PC-9 (cell line): ENCODE data around the gene PWP1. TPM values are rescaled to one million over a fixed set of nuclear protein-coding genes. Genes with fewer than 3 reads are reported as not detected.
A peak's percentile ranks its signal among the peaks of the same experiment; 100 is the strongest.

Source experiments
- BruUV-seq: library from RNA; stranded (reverse); fragments of 400-500 nt; replicated peaks from 2 replicates; lab custom pipeline; 2021; lab: Mats Ljungman, UMichigan
- CTCF ChIA-PET: fragments of 300-600 bp; sonication (Branson Sonifier 250); formaldehyde crosslinking; loops from one replicate; lab custom pipeline; 2022; ENCODE audit warnings: antibody characterized with exemption; lab: Charles Lee
- POLR2A ChIA-PET: fragments of 300-600 bp; sonication (Branson Sonifier 250); formaldehyde crosslinking; loops from one replicate; lab custom pipeline; 2022; ENCODE audit warnings: antibody characterized with exemption; ENCODE audit not compliant: unreplicated experiment; lab: Charles Lee
- DNase-seq, 2 experiments: peaks; one replicate each; pipeline versions ENCODE4 v3.0.0 to v3.0.0-alpha.2; 2015 to 2022; ENCODE audit warnings: mixed read lengths in 1 of 2
- H2AFZ ChIP-seq: fragments of 200-600 bp; sonication (generic); 2 replicates; pipeline ENCODE4 v1.8.1; 2017; ENCODE audit warnings: antibody characterized with exemption
- H3F3A ChIP-seq: fragments of 200-600 bp; sonication (generic); 2 replicates; pipeline ENCODE4 v1.8.1; 2017; ENCODE audit warnings: antibody characterized with exemption, mild to moderate bottlenecking, low read depth; ENCODE audit not compliant: insufficient read depth
- H3K27ac ChIP-seq: fragments of 200-600 bp; sonication (generic); 2 replicates; pipeline ENCODE4 v1.6.1; 2016; ENCODE audit warnings: mixed run types
- H3K27me3 ChIP-seq: fragments of 200-600 bp; sonication (generic); 2 replicates; pipeline ENCODE4 v1.6.1; 2016; ENCODE audit warnings: low read depth, mixed run types; ENCODE audit not compliant: insufficient read depth
- H3K36me3 ChIP-seq: fragments of 200-600 bp; sonication (generic); 2 replicates; pipeline ENCODE4 v1.6.1; 2016; ENCODE audit warnings: low read depth, mixed run types
- H3K4me1 ChIP-seq: fragments of 200-600 bp; sonication (generic); replicated peaks from 2 replicates; pipeline ENCODE4 v1.6.1; 2016; ENCODE audit warnings: mixed run types; ENCODE audit not compliant: insufficient read depth
- H3K4me2 ChIP-seq: fragments of 200-600 bp; sonication (generic); 2 replicates; pipeline ENCODE4 v1.6.1; 2017; ENCODE audit warnings: mixed run types
- H3K4me3 ChIP-seq: fragments of 200-600 bp; sonication (generic); 2 replicates; pipeline ENCODE4 v1.6.1; 2016; ENCODE audit warnings: mixed run types
- H3K79me2 ChIP-seq: fragments of 200-600 bp; sonication (generic); 2 replicates; pipeline ENCODE4 v1.6.1; 2017; ENCODE audit warnings: low read depth, mixed run types
- H3K9me2 ChIP-seq: fragments of 200-600 bp; sonication (generic); 2 replicates; pipeline ENCODE4 v1.8.1; 2017; ENCODE audit warnings: mild to moderate bottlenecking; ENCODE audit not compliant: insufficient read depth
- H3K9me3 ChIP-seq: fragments of 200-600 bp; sonication (generic); 2 replicates; pipeline ENCODE4 v1.8.1; 2016; ENCODE audit warnings: low read depth; ENCODE audit not compliant: insufficient read depth
- H4K20me1 ChIP-seq: fragments of 200-600 bp; sonication (generic); 2 replicates; pipeline ENCODE4 v1.8.1; 2017; ENCODE audit not compliant: insufficient read depth
- EZH2 ChIP-seq: fragments of 200-600 bp; sonication (generic); IDR thresholded peaks from 2 replicates; pipeline ENCODE4 v1.8.0; 2017; ENCODE audit warnings: antibody characterized with exemption, low read depth
- intact Hi-C: fragments of 100-400 bp; cut with micrococcal nuclease; formaldehyde crosslinking; loops from one replicate; pipeline ENCODE4 v1.10.0; 2022; ENCODE audit not compliant: unreplicated experiment
- total RNA-seq: library from RNA; stranded (reverse); gene quantifications from 2 replicates; pipeline ENCODE4 v1.2.3, GENCODE V29; 2021
- TF ChIP-seq, protein P1 (sequence below): fragments of 200-600 bp; sonication (generic); conservative IDR thresholded peaks from 2 replicates; pipeline ENCODE4 v1.6.1; 2017; ENCODE audit warnings: mixed run types, antibody characterized with exemption, mild to moderate bottlenecking, moderate library complexity

Gene PWP1
- total RNA-seq, 1 experiment from 2014 or later: 44.1 TPM

- ChIA-PET CTCF (interaction anchor here (0.6 kb wide), 1 partner anchor 19 kb away, joined by 20 read pairs; no protein-coding TSS in a partner anchor), POLR2A (no interaction called here)
- H3K36me3 ChIP-seq: no peaks in the 10 kb centered on the region
- no TSS peak for BruUV-seq
- no peaks in the 10 kb centered on the region for H3F3A ChIP-seq
- H3K27ac ChIP-seq: no peak overlapping the region
- H4K20me1 ChIP-seq: no peaks in the 10 kb centered on the region
- no peaks in the 10 kb centered on the region for H3K79me2 ChIP-seq
- intact Hi-C loops: no loop called here
- no peaks in the 10 kb centered on the region for H3K9me2 ChIP-seq
- H3K4me2 ChIP-seq: no peak overlapping the region
- H2AFZ ChIP-seq: no peak overlapping the region
- no peak overlapping the region for H3K4me3 ChIP-seq
- no peaks in the 10 kb centered on the region for H3K27me3 ChIP-seq
- no peak for DNase-seq
- H3K4me1 ChIP-seq: no peaks in the 10 kb centered on the region
- no peaks in the 10 kb centered on the region for H3K9me3 ChIP-seq
- TF ChIP-seq, protein P1, sequence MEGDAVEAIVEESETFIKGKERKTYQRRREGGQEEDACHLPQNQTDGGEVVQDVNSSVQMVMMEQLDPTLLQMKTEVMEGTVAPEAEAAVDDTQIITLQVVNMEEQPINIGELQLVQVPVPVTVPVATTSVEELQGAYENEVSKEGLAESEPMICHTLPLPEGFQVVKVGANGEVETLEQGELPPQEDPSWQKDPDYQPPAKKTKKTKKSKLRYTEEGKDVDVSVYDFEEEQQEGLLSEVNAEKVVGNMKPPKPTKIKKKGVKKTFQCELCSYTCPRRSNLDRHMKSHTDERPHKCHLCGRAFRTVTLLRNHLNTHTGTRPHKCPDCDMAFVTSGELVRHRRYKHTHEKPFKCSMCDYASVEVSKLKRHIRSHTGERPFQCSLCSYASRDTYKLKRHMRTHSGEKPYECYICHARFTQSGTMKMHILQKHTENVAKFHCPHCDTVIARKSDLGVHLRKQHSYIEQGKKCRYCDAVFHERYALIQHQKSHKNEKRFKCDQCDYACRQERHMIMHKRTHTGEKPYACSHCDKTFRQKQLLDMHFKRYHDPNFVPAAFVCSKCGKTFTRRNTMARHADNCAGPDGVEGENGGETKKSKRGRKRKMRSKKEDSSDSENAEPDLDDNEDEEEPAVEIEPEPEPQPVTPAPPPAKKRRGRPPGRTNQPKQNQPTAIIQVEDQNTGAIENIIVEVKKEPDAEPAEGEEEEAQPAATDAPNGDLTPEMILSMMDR: no peak
- no peak for TF ChIP-seq EZH2
Measured at GRCh38 chr12:107657133-107657532, 28.5 kb upstream of the PWP1 start.

DNA sequence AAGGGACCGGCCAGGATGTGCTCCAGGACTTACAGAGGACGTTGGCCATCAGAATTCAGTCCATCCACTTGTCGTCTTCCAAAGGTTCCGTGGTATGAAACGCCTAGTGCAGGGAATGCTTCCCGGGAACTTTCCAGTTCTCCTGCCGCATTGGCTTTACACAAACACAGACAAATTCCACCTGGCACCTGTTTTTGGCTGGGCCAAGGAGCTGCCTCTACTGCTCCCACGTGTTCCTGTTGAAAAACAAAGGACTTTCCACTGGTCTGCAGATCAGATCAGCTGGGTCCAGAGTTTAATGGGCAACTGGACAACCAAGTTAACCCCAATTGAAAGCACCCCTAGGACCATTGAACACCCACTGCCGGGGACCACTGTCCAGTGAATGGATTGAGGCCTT is 28.0 kb upstream of the PWP1 start:
- Histone ChIP-seq H3K36me3 (no peaks in the 10 kb centered on the region), H3K79me2 (no peaks in the 10 kb centered on the region), H3K27me3 (no peaks in the 10 kb centered on the region), H3K27ac (no peak overlapping the region), H3F3A (no peaks in the 10 kb centered on the region), H3K4me2 (no peak overlapping the region), H4K20me1 (no peaks in the 10 kb centered on the region), H2AFZ (no peak overlapping the region), H3K9me3 (no peaks in the 10 kb centered on the region), H3K9me2 (no peaks in the 10 kb centered on the region), H3K4me3 (no peak overlapping the region), H3K4me1 (no peaks in the 10 kb centered on the region)
- POLR2A ChIA-PET: no interaction called here
- CTCF ChIA-PET: interaction anchor here (0.6 kb wide), 1 partner anchor 18 kb away, joined by 20 read pairs; no protein-coding TSS in a partner anchor
- intact Hi-C loops: no loop called here
- DNase-seq: no peak
- BruUV-seq: no TSS peak
- no peak for TF ChIP-seq EZH2
- TF ChIP-seq, protein P1: no peak

GRCh38 chr12:107660235-107660634 is 25.4 kb upstream of the PWP1 start:
- DNase-seq: peak in 1 of 2 experiments; percentile 5
- no peaks in the 10 kb centered on the region for H3K9me2 ChIP-seq
- H3F3A ChIP-seq: no peaks in the 10 kb centered on the region
- no peak overlapping the region for H3K4me2 ChIP-seq
- intact Hi-C loops: no loop called here
- TF ChIP-seq, protein P1: no peak
- TF ChIP-seq EZH2: no peak
- BruUV-seq: no TSS peak
- ChIA-PET POLR2A (no interaction called here), CTCF (interaction anchor here (0.6 kb wide), 1 partner anchor 14 kb away, joined by 3 read pairs; no protein-coding TSS in a partner anchor)
- no peak overlapping the region for H3K4me3 ChIP-seq
- H2AFZ ChIP-seq: no peak overlapping the region
- no peaks in the 10 kb centered on the region for H3K4me1 ChIP-seq
- no peaks in the 10 kb centered on the region for H3K36me3 ChIP-seq
- H4K20me1 ChIP-seq: no peaks in the 10 kb centered on the region
- H3K9me3 ChIP-seq: no peaks in the 10 kb centered on the region
- H3K79me2 ChIP-seq: no peaks in the 10 kb centered on the region
- no peaks in the 10 kb centered on the region for H3K27me3 ChIP-seq
- no peak overlapping the region for H3K27ac ChIP-seq
